GM08714 (cell line): ENCODE results near the gene ADGRB3.

Experiments used
- H3K4me3 ChIP-seq: fragments of 200-500 bp; sonication (Bioruptor generic); 2 replicates; pipeline ENCODE4 v1.5.1; 2014; ENCODE audit warnings: mild to moderate bottlenecking, low read length, inconsistent platforms
- ZNF274 ChIP-seq: IDR thresholded peaks from 2 replicates; pipeline ENCODE4 v1.6.1; 2012; ENCODE audit warnings: mild to moderate bottlenecking, low read depth, low read length

Gene ADGRB3

GRCh38 chr6:68704485-68704884 lies 69.4 kb downstream of the ADGRB3 start:
- no peak overlapping the region for H3K4me3 ChIP-seq
- no peak for TF ChIP-seq ZNF274

DNA sequence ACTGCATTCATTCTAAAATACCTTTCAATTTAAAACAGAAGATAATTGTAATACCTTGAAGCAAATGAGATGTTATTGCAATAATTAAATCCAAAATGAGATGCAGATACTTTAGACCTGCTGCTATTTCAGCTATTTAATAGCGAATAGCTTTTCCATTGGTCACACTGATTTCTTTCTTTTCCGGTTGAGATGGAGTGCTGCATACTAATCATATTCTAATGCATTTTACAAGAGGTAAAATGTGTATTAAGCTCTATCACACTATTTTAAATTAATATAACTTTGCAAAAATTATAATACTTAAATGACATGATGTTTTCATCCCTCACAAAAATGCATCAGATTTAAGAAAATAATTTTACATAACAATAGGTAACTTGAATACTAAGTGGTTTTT lies 74.0 kb downstream of the ADGRB3 start:
- no peak for TF ChIP-seq ZNF274
- no peak overlapping the region for H3K4me3 ChIP-seq

DNA sequence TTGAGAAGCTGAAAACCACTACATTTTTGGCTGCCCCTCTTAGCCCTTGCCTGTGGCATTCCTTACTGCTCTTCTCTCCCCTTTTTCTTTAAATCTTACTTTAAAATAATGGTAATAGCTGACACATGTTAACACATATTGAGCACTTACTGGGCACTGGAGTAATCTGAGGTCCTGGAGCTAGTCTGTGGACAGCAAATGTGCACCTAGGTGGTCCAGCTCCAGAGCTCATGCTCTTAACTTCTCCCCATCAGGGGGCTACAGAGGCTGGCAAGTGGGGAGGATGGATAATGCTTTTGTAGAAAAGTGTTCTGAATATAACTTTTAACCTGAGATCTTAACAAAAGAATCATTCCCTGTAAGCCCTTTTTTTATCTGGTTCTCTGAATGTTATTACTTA lies 74.8 kb downstream of the ADGRB3 start:
- H3K4me3 ChIP-seq: no peak overlapping the region
- no peak for TF ChIP-seq ZNF274

- no peak overlapping the region for H3K4me3 ChIP-seq
- no peak for TF ChIP-seq ZNF274
These were observed 75.4 kb downstream of the ADGRB3 start for GRCh38 chr6:68710496-68710895.

DNA sequence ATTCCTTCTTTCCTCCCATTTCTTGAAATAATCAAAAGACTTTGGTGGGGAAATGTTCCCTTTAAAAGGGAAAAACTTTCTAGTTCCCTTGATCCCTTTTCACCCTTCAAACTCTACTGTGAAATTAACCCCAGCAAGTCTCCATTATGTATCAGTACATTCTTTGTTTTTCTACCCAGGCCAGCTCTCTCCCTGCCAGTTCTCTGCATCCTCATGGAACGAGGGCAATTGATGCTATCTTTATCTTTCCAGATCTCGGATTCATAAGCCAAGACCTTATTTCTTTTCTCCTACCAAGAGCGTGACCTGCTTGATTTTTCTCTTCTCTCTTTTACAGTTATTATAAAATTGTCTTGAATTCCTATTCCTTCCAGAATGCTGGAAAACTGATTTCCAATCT lies 75.8 kb downstream of the ADGRB3 start:
- TF ChIP-seq ZNF274: no peak
- no peak overlapping the region for H3K4me3 ChIP-seq

DNA sequence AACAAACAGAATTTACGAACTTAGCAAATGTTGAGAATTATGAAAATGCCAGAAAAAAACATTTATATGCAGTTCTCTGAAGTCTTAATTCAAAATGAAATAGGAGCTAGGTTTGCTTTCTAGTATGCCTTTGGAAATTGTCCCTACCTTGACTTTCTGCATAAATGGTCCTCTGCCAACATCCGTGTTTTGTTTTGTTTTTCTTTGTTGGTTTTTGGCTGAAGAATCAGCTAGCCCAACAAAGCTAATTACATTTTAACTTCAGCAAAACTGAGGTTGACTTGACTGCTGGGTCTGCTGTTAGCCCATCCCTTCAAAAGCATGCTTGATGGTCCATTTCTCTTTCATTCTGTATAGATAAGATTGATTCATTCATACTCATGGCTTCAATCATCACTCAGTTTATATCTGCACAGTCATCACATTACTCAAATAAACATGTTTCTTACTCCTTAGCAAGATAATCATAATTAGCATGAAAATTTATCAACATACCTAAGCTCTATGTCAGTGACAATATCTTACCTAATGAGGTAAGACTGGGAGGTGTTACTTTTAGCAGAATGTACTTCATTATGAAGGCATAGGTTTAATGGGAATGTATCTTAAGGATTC lies 76.4 kb downstream of the ADGRB3 start:
- H3K4me3 ChIP-seq: no peak overlapping the region
- no peak for TF ChIP-seq ZNF274

- TF ChIP-seq ZNF274: no peak
- H3K4me3 ChIP-seq: no peak overlapping the region
These were observed 81.5 kb downstream of the ADGRB3 start for GRCh38 chr6:68716620-68717019.

DNA sequence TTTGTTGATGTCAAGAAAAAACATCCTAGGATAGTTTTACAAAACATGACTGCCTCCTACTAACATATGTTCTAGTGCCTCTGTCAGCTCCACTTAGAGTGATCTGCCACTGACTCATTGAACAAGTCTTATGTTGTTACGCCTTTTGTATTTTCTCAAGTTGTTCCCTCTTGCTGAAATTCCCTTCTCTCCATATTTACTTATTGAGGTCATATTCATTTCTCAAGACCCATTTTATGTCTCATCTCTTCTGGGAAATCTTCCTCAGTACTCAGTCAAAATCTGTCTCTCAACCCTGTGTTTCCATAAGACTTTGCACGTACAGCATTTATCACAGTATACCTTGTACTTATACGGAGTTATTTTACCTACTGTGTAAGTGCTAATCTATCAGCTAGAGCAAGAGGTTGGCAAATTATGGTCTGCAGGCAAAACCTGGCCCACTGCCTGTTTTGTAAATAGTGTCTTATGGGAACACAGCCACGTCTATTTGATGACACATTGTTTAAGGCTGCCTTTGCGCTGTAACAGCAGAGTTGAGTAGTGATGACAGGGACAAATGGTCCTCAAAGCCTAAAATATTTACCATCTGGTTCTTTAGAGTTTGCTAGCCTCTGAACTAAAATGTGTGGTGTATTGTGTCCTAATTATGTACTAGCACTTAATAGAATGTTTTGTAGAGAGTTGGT lies 83.4 kb downstream of the ADGRB3 start:
- no peak overlapping the region for H3K4me3 ChIP-seq
- no peak for TF ChIP-seq ZNF274

DNA sequence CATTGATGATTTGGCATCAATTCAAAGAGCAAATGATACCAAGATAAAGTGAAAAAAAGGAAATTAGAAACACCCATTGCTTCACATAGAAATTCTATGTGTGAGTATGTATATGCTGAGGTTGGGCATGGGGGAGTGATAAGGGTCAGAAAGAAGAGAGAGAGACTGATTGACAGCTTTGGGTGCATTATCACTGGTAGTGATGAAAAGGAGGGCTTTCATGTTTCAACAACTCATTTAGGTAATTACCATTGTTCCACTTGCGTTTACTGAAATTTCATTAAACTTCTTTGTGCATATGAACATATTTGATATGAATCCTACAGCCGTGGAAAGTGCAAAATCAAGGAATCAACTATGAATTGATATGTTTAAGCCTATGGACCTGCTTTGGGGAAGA lies 84.7 kb downstream of the ADGRB3 start:
- TF ChIP-seq ZNF274: no peak
- H3K4me3 ChIP-seq: no peak overlapping the region

- H3K4me3 ChIP-seq: no peak overlapping the region
- TF ChIP-seq ZNF274: no peak
These were observed 87.9 kb downstream of the ADGRB3 start for GRCh38 chr6:68722891-68723527.

GRCh38 chr6:68724060-68724459 lies 89.0 kb downstream of the ADGRB3 start:
- TF ChIP-seq ZNF274: no peak
- H3K4me3 ChIP-seq: no peak overlapping the region

DNA sequence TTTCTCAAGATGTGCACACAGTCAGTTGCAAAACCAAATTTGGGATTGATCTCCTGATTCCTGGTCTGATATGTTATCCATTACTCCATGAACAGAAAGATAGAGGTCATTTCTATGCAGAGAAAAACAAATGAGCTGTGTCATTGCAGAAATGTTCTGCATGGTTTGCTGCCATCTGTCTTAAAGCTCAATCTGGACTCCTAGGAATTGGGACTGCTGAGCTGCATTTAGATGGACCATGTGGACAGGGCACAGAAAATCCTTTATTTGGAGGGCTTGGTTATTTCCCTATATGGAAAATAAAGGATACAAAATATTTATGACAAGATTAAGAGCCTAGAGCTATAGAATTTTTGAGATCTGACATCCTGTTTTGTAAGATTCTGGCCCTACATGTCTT lies 91.3 kb downstream of the ADGRB3 start:
- no peak overlapping the region for H3K4me3 ChIP-seq
- no peak for TF ChIP-seq ZNF274

GRCh38 chr6:68726992-68727391 lies 91.9 kb downstream of the ADGRB3 start:
- no peak for TF ChIP-seq ZNF274
- no peak overlapping the region for H3K4me3 ChIP-seq

GRCh38 chr6:68727699-68728098 lies 92.6 kb downstream of the ADGRB3 start:
- H3K4me3 ChIP-seq: no peak overlapping the region
- TF ChIP-seq ZNF274: no peak

DNA sequence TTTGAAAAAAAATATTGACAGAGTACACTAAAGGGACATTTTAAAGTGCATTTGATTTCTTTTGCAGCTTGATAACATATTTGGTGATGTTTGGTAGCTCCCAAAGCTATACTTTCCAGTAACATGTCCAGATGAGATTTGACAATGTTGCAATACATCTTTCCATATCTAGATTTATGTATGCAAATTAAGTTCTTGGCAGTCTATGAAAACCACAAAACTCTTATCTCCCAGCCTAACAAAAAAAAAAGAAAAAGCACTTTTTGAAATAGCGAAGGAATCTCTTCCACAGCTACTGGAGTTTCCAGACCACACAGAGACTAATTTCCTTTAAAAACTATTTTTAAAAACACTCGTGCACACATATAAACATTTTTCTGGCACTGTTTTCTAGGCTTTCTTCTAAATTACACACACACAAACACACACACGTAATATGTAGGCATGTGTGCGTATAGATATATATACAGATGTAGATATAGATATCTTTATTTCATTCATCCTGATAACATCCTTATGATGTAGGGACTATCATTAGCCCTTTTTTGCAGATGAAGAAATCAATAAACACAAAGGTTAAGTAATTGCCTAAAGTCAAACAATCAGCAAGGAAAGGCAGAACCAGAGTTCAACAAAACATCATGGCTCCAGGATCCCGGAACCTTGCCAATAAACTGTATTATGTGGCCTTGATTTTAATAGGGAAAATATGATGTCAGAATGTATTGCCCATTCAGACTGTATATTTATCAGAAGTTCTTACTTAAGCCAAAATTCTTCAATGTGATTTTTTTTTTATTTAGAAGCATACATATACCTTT lies 93.3 kb downstream of the ADGRB3 start:
- H3K4me3 ChIP-seq: no peak overlapping the region

More for the DNA sequence above, 93.3 kb downstream of the ADGRB3 start:
- no peak for TF ChIP-seq ZNF274
